ENCODE results near the gene STIMATE. TPM values are rescaled to one million over a fixed set of nuclear protein-coding genes. Genes with fewer than 3 reads are reported as not detected.

STIMATE gene
- total RNA-seq, 1 donor from 2014 or later: 10.2 TPM

DNA sequence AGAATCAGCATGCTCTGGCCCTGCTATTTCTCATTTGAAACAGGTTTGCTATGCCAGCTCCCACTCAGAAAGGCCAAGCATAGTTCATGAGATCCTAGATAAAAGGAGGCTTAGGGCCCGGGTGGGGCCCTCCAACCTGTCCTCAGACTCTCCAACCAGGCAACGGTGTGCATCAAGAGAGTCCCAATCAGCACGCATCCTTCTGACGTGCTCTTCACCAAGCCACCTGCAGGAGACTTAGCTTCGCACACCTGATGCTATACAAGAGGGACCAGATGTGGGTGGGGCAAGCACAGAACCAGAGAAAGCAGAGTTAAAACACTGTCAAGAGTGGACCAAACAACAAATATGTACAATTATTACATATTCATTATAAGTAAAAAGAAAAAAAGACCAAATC lies 17.3 kb downstream of the STIMATE start:
- Histone ChIP-seq H3F3A (ENCODE audit: low read depth) (no peaks in the 10 kb centered on the region), H3K27me3 (no peaks in the 10 kb centered on the region), H3K9ac (no peak overlapping the region), H3K27ac (no peak overlapping the region), H3K4me3 (no peak overlapping the region), H3K4me2 (no peak overlapping the region), H4K20me1 (ENCODE audit: low read depth) (peaks cover 3% of the 10 kb centered on the region), H3K36me3 (no peaks in the 10 kb centered on the region), H2AFZ (replicated peaks) (no peak overlapping the region), H3K4me1 (peaks cover 5% of the 10 kb centered on the region), H3K9me3 (ENCODE audit: low read depth) (no peaks in the 10 kb centered on the region), H3K79me2 (ENCODE audit: low read depth) (no peaks in the 10 kb centered on the region)
- DNase-seq (ENCODE audit: low spot score): no peak
- Mint-ChIP-seq H3K4me1 (peaks cover 11% of the 10 kb centered on the region), H3K9me3 (no peaks in the 10 kb centered on the region), H3K36me3 (peaks cover 5% of the 10 kb centered on the region), H3K4me3 (no peak overlapping the region), H3K27me3 (ENCODE audit: insufficient read depth, low read depth) (no peaks in the 10 kb centered on the region), H3K27ac (no peak overlapping the region)
- TF ChIP-seq EZH2phosphoT487 (IDR thresholded peaks at IDR 0.05): no peak
- no peak for TF ChIP-seq CTCF (IDR thresholded peaks at IDR 0.05)
- no peak for TF ChIP-seq EZH2 (IDR thresholded peaks at IDR 0.05)

- Histone ChIP-seq H3K36me3 (no peaks in the 10 kb centered on the region), H2AFZ (replicated peaks) (no peak overlapping the region), H3K27ac (no peak overlapping the region), H3K4me2 (no peak overlapping the region), H3K9me3 (ENCODE audit: low read depth) (no peaks in the 10 kb centered on the region), H4K20me1 (ENCODE audit: low read depth) (peaks cover 3% of the 10 kb centered on the region), H3K9ac (no peak overlapping the region), H3K4me3 (no peak overlapping the region), H3K79me2 (ENCODE audit: low read depth) (no peaks in the 10 kb centered on the region), H3K4me1 (peaks cover 5% of the 10 kb centered on the region), H3K27me3 (no peaks in the 10 kb centered on the region), H3F3A (ENCODE audit: low read depth) (no peaks in the 10 kb centered on the region)
- Mint-ChIP-seq H3K27ac (no peak overlapping the region), H3K4me1 (peaks cover 11% of the 10 kb centered on the region), H3K4me3 (no peak overlapping the region), H3K27me3 (ENCODE audit: insufficient read depth, low read depth) (peaks cover 2% of the 10 kb centered on the region), H3K36me3 (peaks cover 2% of the 10 kb centered on the region), H3K9me3 (no peaks in the 10 kb centered on the region)
- DNase-seq (ENCODE audit: low spot score): no peak
- no peak for TF ChIP-seq EZH2phosphoT487 (IDR thresholded peaks at IDR 0.05)
- no peak for TF ChIP-seq EZH2 (IDR thresholded peaks at IDR 0.05)
- TF ChIP-seq CTCF (IDR thresholded peaks at IDR 0.05): no peak
Measured at GRCh38 chr3:52879581-52879980, 17.8 kb downstream of the STIMATE start.

DNA sequence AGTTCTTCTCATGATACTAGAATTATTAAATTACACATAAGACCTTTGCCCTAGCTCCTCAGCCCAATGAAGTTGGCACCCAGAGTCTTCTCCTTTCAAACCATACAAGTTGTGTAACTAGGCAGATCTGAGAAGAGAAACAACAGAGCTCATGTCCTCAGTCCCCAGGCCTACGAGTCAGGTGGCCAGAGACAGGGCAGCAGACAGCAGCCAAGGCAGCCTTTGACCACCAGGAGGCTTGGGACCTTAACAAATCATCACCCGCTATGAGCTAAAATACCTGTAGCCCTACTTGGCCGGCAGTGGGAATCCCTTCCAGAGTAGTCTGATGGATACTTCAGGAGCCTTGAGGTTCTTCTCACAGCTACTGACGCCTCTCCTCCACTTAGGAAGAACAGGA lies 18.3 kb downstream of the STIMATE start:
- Histone ChIP-seq H3K4me2 (no peak overlapping the region), H3K9ac (no peak overlapping the region), H3K9me3 (ENCODE audit: low read depth) (no peaks in the 10 kb centered on the region), H3K27me3 (no peaks in the 10 kb centered on the region), H3K4me1 (peaks cover 5% of the 10 kb centered on the region), H3K79me2 (ENCODE audit: low read depth) (no peaks in the 10 kb centered on the region), H3K36me3 (no peaks in the 10 kb centered on the region), H3K27ac (no peak overlapping the region), H2AFZ (replicated peaks) (no peak overlapping the region), H3F3A (ENCODE audit: low read depth) (no peaks in the 10 kb centered on the region), H3K4me3 (no peak overlapping the region), H4K20me1 (ENCODE audit: low read depth) (peaks cover 3% of the 10 kb centered on the region)
- no peak for DNase-seq (ENCODE audit: low spot score)
- no peak overlapping the region for H3K27ac Mint-ChIP-seq
- H3K4me3 Mint-ChIP-seq: no peak overlapping the region
- H3K4me1 Mint-ChIP-seq: peaks cover 11% of the 10 kb centered on the region
- H3K27me3 Mint-ChIP-seq (ENCODE audit: insufficient read depth, low read depth): peaks cover 2% of the 10 kb centered on the region
- peaks cover 2% of the 10 kb centered on the region for H3K36me3 Mint-ChIP-seq
- TF ChIP-seq EZH2phosphoT487 (IDR thresholded peaks at IDR 0.05) (no peak), CTCF (IDR thresholded peaks at IDR 0.05) (peak; percentile 11)
- no peaks in the 10 kb centered on the region for H3K9me3 Mint-ChIP-seq

Measured in neural progenitor cell (in vitro differentiated cells).